Stimulated activated memory B cell treated with anti-CD40 and anti-IgM and Interleukin-4, amounts not matched to agents 10 μg/mL and 1 μg/mL and 100 μg/mL, for 72 hours (primary cell): ENCODE measurements around the gene FAM114A2.
A peak's percentile ranks its signal among the peaks of the same experiment; 100 is the strongest.

Experiments
- ATAC-seq: fragments of 150-1000 bp; cut with Tn5 transposase; 2 replicates; pipeline ENCODE4 v1.10.0; 2021
- H3K27ac Mint-ChIP-seq: one replicate; pipeline ENCODE4 v1.8.0; 2022; ENCODE audit warnings: mild to moderate bottlenecking, mixed read lengths
- H3K27me3 Mint-ChIP-seq: one replicate; pipeline ENCODE4 v1.8.0; 2022; ENCODE audit warnings: mixed read lengths
- H3K36me3 Mint-ChIP-seq: one replicate; pipeline ENCODE4 v1.8.0; 2022; ENCODE audit warnings: mixed read lengths
- H3K4me1 Mint-ChIP-seq: one replicate; pipeline ENCODE4 v1.8.0; 2022; ENCODE audit warnings: mixed read lengths
- H3K4me3 Mint-ChIP-seq: one replicate; pipeline ENCODE4 v1.8.0; 2022; ENCODE audit warnings: mild to moderate bottlenecking, moderate library complexity, mixed read lengths
- H3K9me3 Mint-ChIP-seq: one replicate; pipeline ENCODE4 v1.8.0; 2022; ENCODE audit warnings: mixed read lengths

Gene FAM114A2

DNA sequence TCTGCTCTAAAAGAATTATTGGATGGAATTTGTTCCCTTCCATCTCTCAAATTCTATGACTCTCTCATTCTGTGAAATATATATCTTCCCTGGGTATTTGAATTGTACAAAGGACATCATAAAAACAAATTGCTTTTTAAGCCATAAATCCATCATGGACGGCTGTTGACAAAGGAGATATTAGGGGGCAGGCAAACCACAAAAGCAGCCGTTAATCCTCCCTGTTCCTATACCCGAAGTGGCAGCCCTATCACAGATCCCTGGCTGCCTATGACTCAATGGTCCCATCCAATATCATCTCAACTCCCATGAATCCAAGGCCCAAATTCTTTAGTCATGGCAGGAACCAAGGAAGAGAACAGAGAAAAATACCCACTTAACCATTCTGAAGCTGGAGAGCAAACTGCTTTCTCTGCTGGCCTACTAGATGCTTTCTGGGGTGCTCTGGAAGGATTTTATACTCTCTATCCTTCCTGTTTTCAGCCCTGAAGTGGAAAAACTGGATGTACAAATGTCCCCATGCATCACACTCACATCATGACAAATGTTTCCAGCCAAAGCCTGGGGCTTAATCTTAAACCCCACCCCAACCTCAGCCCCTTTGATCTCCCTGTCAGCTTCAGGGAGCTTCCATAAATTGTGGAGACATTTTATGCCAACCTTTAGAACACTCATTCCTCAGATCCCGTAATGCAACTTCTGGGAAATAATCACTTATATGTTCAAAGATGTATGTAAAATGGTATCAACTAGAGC is 59.5 kb downstream of the FAM114A2 start:
- Mint-ChIP-seq H3K9me3 (no peaks in the 10 kb centered on the region), H3K27ac (no peak overlapping the region), H3K4me1 (no peaks in the 10 kb centered on the region), H3K4me3 (no peak overlapping the region), H3K36me3 (no peaks in the 10 kb centered on the region), H3K27me3 (peaks cover 9% of the 10 kb centered on the region)
- ATAC-seq = no peak

DNA sequence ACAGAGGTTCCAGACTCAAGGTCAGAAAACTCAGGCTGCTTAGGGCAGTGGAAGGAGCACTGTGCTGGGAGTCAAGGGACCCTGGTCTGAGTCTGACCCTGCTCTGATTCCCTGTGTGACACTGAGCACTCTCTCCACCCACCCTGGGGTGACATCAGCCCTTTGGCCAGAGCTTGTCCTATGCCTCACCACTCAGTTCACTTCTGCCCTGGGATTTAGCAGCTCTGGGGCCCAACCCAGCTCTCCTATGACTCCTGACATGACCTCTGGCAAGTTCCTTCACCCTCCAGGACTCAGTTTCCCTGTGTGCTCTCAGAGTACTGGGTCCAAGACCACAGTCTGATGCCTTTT is 63.9 kb downstream of the FAM114A2 start:
- Mint-ChIP-seq H3K27me3 (peaks cover 9% of the 10 kb centered on the region), H3K4me3 (no peak overlapping the region), H3K9me3 (no peaks in the 10 kb centered on the region), H3K27ac (no peak overlapping the region), H3K36me3 (no peaks in the 10 kb centered on the region), H3K4me1 (no peaks in the 10 kb centered on the region)
- ATAC-seq = no peak

GRCh38 chr5:153974131-153974812 is 64.4 kb downstream of the FAM114A2 start:
- Mint-ChIP-seq H3K4me3 (no peak overlapping the region), H3K36me3 (no peaks in the 10 kb centered on the region), H3K9me3 (no peaks in the 10 kb centered on the region), H3K27ac (no peak overlapping the region), H3K4me1 (no peaks in the 10 kb centered on the region), H3K27me3 (peaks cover 9% of the 10 kb centered on the region)
- no peak for ATAC-seq

DNA sequence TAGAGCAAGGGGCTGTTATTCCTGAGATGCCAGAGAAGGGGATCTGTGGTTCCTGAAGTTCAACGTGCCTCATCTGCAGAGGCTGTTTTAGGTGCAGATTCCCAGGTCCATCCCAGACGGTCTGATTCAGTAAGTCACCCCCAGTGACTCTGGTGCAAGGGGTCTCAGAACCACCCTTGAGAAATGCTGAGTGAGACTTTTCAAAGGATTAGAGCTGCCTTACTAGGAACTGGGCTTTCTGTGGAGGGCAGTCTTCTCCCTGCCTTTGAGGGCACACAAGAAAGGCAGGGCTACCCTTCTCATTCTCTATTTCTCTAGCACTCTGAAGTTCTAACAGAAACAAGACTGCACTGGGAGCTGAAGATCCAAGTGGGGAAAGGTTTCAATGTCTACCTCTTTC is 66.5 kb downstream of the FAM114A2 start:
- Mint-ChIP-seq H3K4me3 (no peak overlapping the region), H3K9me3 (no peaks in the 10 kb centered on the region), H3K36me3 (no peaks in the 10 kb centered on the region), H3K27me3 (peaks cover 9% of the 10 kb centered on the region), H3K4me1 (no peaks in the 10 kb centered on the region), H3K27ac (no peak overlapping the region)
- ATAC-seq = no peak

GRCh38 chr5:153970496-153970895 is 68.2 kb downstream of the FAM114A2 start:
- H3K36me3 Mint-ChIP-seq = no peaks in the 10 kb centered on the region

GRCh38 chr5:153969563-153969895 is 69.2 kb downstream of the FAM114A2 start:
- ATAC-seq = peak; percentile 12
- no peak overlapping the region for H3K27ac Mint-ChIP-seq
- H3K9me3 Mint-ChIP-seq = no peaks in the 10 kb centered on the region
- H3K4me3 Mint-ChIP-seq = no peak overlapping the region
- H3K36me3 Mint-ChIP-seq = no peaks in the 10 kb centered on the region
- H3K4me1 Mint-ChIP-seq = no peaks in the 10 kb centered on the region
- H3K27me3 Mint-ChIP-seq = peaks cover 23% of the 10 kb centered on the region

More at GRCh38 chr5:153970496-153970895, 68.2 kb downstream of the FAM114A2 start:
- H3K9me3 Mint-ChIP-seq = no peaks in the 10 kb centered on the region
- no peaks in the 10 kb centered on the region for H3K4me1 Mint-ChIP-seq
- H3K27me3 Mint-ChIP-seq = peaks cover 25% of the 10 kb centered on the region
- no peak overlapping the region for H3K4me3 Mint-ChIP-seq
- no peak overlapping the region for H3K27ac Mint-ChIP-seq
- ATAC-seq = no peak

- H3K27me3 Mint-ChIP-seq = peaks cover 24% of the 10 kb centered on the region
- no peaks in the 10 kb centered on the region for H3K36me3 Mint-ChIP-seq
- H3K9me3 Mint-ChIP-seq = no peaks in the 10 kb centered on the region
- no peak overlapping the region for H3K4me3 Mint-ChIP-seq
- ATAC-seq = peak; percentile 60
- H3K4me1 Mint-ChIP-seq = no peaks in the 10 kb centered on the region
- H3K27ac Mint-ChIP-seq = no peak overlapping the region
These were observed 69.7 kb downstream of the FAM114A2 start for GRCh38 chr5:153968761-153969562.

- Mint-ChIP-seq H3K36me3 (no peaks in the 10 kb centered on the region), H3K4me3 (no peak overlapping the region), H3K27ac (no peak overlapping the region), H3K9me3 (no peaks in the 10 kb centered on the region), H3K4me1 (no peaks in the 10 kb centered on the region), H3K27me3 (peaks cover 32% of the 10 kb centered on the region)
- ATAC-seq = no peak
These were observed 73.6 kb downstream of the FAM114A2 start for GRCh38 chr5:153964880-153965645.

DNA sequence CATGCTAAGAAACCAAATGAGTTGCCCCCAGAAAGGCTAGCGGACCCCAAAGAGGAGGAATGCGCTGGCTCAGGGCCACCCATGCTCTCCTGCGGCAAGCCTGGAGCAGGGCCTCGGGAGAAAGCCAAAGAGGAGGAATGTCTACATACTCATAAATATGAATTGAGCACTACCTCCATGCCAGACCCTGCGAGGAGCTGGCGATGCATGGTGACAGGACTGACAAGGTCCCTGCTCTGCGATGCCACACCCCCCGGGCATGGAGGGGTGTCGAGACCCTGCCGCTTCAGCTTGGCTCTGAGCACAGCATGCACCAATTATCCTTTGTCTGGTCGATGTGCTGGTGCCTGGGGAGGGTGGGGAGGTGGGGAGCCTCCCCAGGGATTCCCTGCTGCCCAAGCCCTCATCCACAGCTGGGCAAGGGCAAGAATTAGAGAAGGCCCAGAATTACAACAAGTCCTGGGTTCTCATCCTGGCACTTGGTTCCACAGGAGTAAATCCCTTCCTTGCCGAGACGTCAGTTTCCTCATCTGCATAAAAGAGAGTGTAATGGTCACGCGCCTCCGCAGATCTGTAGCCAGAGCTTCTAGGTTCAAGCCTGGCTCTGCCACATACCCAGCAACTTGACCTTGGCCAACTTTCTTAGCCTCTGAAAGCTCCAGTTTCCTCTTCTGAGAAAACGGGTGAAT is 74.4 kb downstream of the FAM114A2 start:
- Mint-ChIP-seq H3K36me3 (no peaks in the 10 kb centered on the region), H3K4me1 (no peaks in the 10 kb centered on the region)
- ATAC-seq = no peak

DNA sequence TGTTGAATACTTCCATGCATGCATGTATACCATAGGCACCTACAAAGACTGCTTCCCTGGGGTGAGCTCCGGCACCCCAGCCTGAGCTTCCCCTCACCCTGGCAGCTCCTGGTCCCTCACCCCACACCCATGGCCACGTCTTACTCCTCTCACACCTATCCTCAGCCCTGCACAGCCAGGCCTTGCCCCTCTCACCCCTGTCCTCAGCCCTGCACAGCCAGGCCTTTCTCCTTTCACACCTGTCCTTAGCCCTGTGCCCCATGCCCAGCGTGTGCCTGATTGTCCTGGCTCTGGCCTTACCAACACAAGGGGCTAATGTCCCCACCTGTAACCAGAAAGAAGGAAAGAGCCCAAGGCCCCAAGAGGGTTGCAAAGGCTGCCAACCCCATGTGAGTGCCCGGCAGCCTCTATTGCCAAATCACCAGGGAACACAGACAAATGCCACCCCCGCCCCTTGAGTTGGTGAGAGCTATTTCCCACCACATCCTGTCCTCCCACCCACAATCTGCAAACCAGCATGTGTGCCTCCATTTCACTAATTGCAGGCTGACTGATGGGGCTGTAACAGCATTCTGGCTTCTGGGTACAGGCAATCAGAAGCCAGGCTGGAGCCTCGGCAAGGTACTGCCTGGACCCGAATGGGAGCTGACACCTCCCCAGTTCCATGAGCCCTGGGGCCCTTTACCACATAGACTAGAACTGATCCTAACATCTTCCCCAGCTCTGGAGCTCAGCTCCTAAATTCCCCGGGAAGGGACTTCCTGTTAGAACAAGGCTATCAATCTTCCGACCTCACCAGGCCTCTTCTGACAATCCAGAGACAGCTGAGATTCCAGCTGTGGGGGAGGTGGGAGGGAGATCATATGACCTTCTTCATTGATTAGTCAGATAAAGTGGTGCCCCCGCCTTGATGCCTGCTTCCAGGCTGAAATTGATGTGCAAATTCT is 78.2 kb downstream of the FAM114A2 start:
- peak; percentile 50 for ATAC-seq
- Mint-ChIP-seq H3K36me3 (no peaks in the 10 kb centered on the region), H3K27ac (no peak overlapping the region), H3K27me3 (peaks cover 28% of the 10 kb centered on the region), H3K9me3 (no peaks in the 10 kb centered on the region), H3K4me1 (no peaks in the 10 kb centered on the region), H3K4me3 (no peak overlapping the region)

More for the DNA sequence above, 74.4 kb downstream of the FAM114A2 start:
- H3K27me3 Mint-ChIP-seq = peaks cover 39% of the 10 kb centered on the region
- H3K27ac Mint-ChIP-seq = no peak overlapping the region
- H3K9me3 Mint-ChIP-seq = no peaks in the 10 kb centered on the region
- no peak overlapping the region for H3K4me3 Mint-ChIP-seq

- Mint-ChIP-seq H3K36me3 (no peaks in the 10 kb centered on the region), H3K4me3 (no peak overlapping the region), H3K27me3 (peaks cover 21% of the 10 kb centered on the region)
These were observed 79.4 kb downstream of the FAM114A2 start for GRCh38 chr5:153959134-153959957.

DNA sequence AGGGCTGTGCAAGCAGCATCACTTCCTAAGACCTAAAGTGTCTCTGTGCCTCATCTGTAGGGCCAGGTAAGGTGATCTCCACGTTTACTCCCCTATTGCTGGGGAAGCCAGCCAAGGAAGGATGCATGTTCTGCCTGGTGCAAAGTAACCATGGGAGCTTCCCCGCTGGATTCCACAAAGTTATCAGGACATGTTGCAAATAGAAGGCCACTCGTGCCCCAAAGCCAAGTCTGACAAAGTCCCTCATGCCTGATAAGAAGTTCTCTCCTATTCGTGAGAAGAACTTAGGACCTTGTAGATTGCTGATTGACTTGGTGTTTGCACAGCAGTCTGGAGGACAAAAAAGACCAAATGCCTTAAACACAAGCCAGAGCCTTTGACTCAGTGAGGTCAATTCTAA is 81.5 kb downstream of the FAM114A2 start:
- no peaks in the 10 kb centered on the region for H3K36me3 Mint-ChIP-seq
- H3K4me3 Mint-ChIP-seq = no peak overlapping the region
- ATAC-seq = no peak
- no peaks in the 10 kb centered on the region for H3K4me1 Mint-ChIP-seq
- peaks cover 21% of the 10 kb centered on the region for H3K27me3 Mint-ChIP-seq
- no peaks in the 10 kb centered on the region for H3K9me3 Mint-ChIP-seq
- H3K27ac Mint-ChIP-seq = no peak overlapping the region

More at GRCh38 chr5:153959134-153959957, 79.4 kb downstream of the FAM114A2 start:
- no peak for ATAC-seq
- Mint-ChIP-seq H3K27ac (no peak overlapping the region), H3K4me1 (no peaks in the 10 kb centered on the region), H3K9me3 (no peaks in the 10 kb centered on the region)

GRCh38 chr5:153953411-153953810 is 85.3 kb downstream of the FAM114A2 start:
- Mint-ChIP-seq H3K36me3 (no peaks in the 10 kb centered on the region), H3K27me3 (no peaks in the 10 kb centered on the region), H3K4me3 (no peak overlapping the region), H3K4me1 (no peaks in the 10 kb centered on the region), H3K9me3 (no peaks in the 10 kb centered on the region), H3K27ac (no peak overlapping the region)
- ATAC-seq = no peak
